Measurements from ENCODE around the gene KDM3B. TPM values are rescaled to one million over a fixed set of nuclear protein-coding genes. Genes with fewer than 3 reads are reported as not detected.

The KDM3B gene
- total RNA-seq, 2 donors from 2014 or later, result 98.2 to 104 TPM

- H3K27me3 ChIP-seq (ENCODE audit: control insufficient read depth, insufficient read depth, low read length, poor library complexity, severe bottlenecking), result no peaks in the 10 kb centered on the region
- no peak overlapping the region for H3K9ac ChIP-seq (ENCODE audit: extremely low read depth, low read length, poor library complexity, severe bottlenecking)
- no peak overlapping the region for H3K4me3 ChIP-seq (ENCODE audit: low read length)
- H3K27me3 Mint-ChIP-seq (ENCODE audit: insufficient read depth), result no peaks in the 10 kb centered on the region
- H3K36me3 ChIP-seq (ENCODE audit: control insufficient read depth, insufficient read depth, low read length), result peaks cover 21% of the 10 kb centered on the region
- no peak for TF ChIP-seq CTCF (conservative IDR thresholded peaks at IDR 0.05)
- H3K27ac Mint-ChIP-seq, result no peak overlapping the region
- peaks cover 16% of the 10 kb centered on the region for H3K36me3 Mint-ChIP-seq (ENCODE audit: low read depth)
- no peaks in the 10 kb centered on the region for H3K9me3 Mint-ChIP-seq
- no peak for DNase-seq
- no peak overlapping the region for H3K27ac ChIP-seq (ENCODE audit: low read depth, low read length)
- H3K9me3 ChIP-seq (ENCODE audit: control insufficient read depth, low read length), result no peaks in the 10 kb centered on the region
- WGBS, 2 experiments (ENCODE audit: insufficient coverage in 1 of 2, insufficient read length in 1 of 2), result 80 to 99% methylated on average over 1 to 2 of the region's 2 CpGs
- H3K4me1 Mint-ChIP-seq, result peaks cover 6% of the 10 kb centered on the region
- no peak overlapping the region for H3K4me3 Mint-ChIP-seq
- no peaks in the 10 kb centered on the region for H3K4me1 ChIP-seq (ENCODE audit: control insufficient read depth, insufficient read depth, low read length)
These were observed 19.0 kb downstream of the KDM3B start for GRCh38 chr5:138371454-138371853.

GRCh38 chr5:138372225-138372624 is 19.7 kb downstream of the KDM3B start:
- H3K4me3 Mint-ChIP-seq, result no peak overlapping the region
- 100% methylated on average over 1 of the region's 1 CpG; no CpG with 5 or more reads in 1 of the 2 experiments for WGBS, 2 experiments (ENCODE audit: insufficient coverage in 1 of 2, insufficient read length in 1 of 2)

GRCh38 chr5:138372653-138373052 is 20.2 kb downstream of the KDM3B start:
- peaks cover 31% of the 10 kb centered on the region for H3K36me3 ChIP-seq (ENCODE audit: control insufficient read depth, insufficient read depth, low read length)
- 70 to 83% methylated on average over 2 to 5 of the region's 5 CpGs for WGBS, 2 experiments (ENCODE audit: insufficient coverage in 1 of 2, insufficient read length in 1 of 2)
- Mint-ChIP-seq H3K27ac (peak overlapping the region; percentile 28), H3K4me1 (peaks cover 6% of the 10 kb centered on the region), H3K27me3 (ENCODE audit: insufficient read depth) (no peaks in the 10 kb centered on the region), H3K9me3 (no peaks in the 10 kb centered on the region), H3K36me3 (ENCODE audit: low read depth) (peaks cover 27% of the 10 kb centered on the region), H3K4me3 (no peak overlapping the region)
- no peaks in the 10 kb centered on the region for H3K4me1 ChIP-seq (ENCODE audit: control insufficient read depth, insufficient read depth, low read length)
- no peak for TF ChIP-seq CTCF (conservative IDR thresholded peaks at IDR 0.05)
- no peaks in the 10 kb centered on the region for H3K9me3 ChIP-seq (ENCODE audit: control insufficient read depth, low read length)
- H3K4me3 ChIP-seq (ENCODE audit: low read length), result no peak overlapping the region
- H3K27me3 ChIP-seq (ENCODE audit: control insufficient read depth, insufficient read depth, low read length, poor library complexity, severe bottlenecking), result no peaks in the 10 kb centered on the region
- H3K27ac ChIP-seq (ENCODE audit: low read depth, low read length), result no peak overlapping the region
- no peak overlapping the region for H3K9ac ChIP-seq (ENCODE audit: extremely low read depth, low read length, poor library complexity, severe bottlenecking)
- no peak for DNase-seq

More at GRCh38 chr5:138372225-138372624, 19.7 kb downstream of the KDM3B start:
- Histone ChIP-seq H3K36me3 (ENCODE audit: control insufficient read depth, insufficient read depth, low read length) (peaks cover 27% of the 10 kb centered on the region), H3K9ac (ENCODE audit: extremely low read depth, low read length, poor library complexity, severe bottlenecking) (no peak overlapping the region), H3K4me1 (ENCODE audit: control insufficient read depth, insufficient read depth, low read length) (no peaks in the 10 kb centered on the region), H3K27ac (ENCODE audit: low read depth, low read length) (no peak overlapping the region), H3K27me3 (ENCODE audit: control insufficient read depth, insufficient read depth, low read length, poor library complexity, severe bottlenecking) (no peaks in the 10 kb centered on the region), H3K4me3 (ENCODE audit: low read length) (no peak overlapping the region), H3K9me3 (ENCODE audit: control insufficient read depth, low read length) (no peaks in the 10 kb centered on the region)
- peaks cover 6% of the 10 kb centered on the region for H3K4me1 Mint-ChIP-seq
- no peak for TF ChIP-seq CTCF (conservative IDR thresholded peaks at IDR 0.05)
- H3K27me3 Mint-ChIP-seq (ENCODE audit: insufficient read depth), result no peaks in the 10 kb centered on the region
- DNase-seq, result no peak
- peaks cover 22% of the 10 kb centered on the region for H3K36me3 Mint-ChIP-seq (ENCODE audit: low read depth)
- no peaks in the 10 kb centered on the region for H3K9me3 Mint-ChIP-seq
- H3K27ac Mint-ChIP-seq, result peak overlapping the region; percentile 28

All from endodermal cell (in vitro differentiated cells).